ENCODE data around the gene KLHL41.

KLHL41 gene

GRCh38 chr2:169464882-169465281, 44.6 kb upstream of the KLHL41 start:
- TF ChIP-seq ZNF777 (tag by site-specific recombination; IDR thresholded peaks at IDR 0.05; ENCODE audit: borderline replicate concordance) (no peak), ZNF548 (tag by site-specific recombination; IDR thresholded peaks at IDR 0.05) (no peak), ZNF473 (tag by site-specific recombination; IDR thresholded peaks at IDR 0.05) (no peak)
- Histone ChIP-seq H3K27ac (ENCODE audit: extremely low read depth, low read depth, low read length) (no peak overlapping the region), H3K9me3 (ENCODE audit: control insufficient read depth, insufficient read depth, low read depth, low read length) (no peaks in the 10 kb centered on the region), H3K4me3 (ENCODE audit: low read depth, low read length) (no peak overlapping the region), H3K4me1 (ENCODE audit: control insufficient read depth, insufficient read depth, low read length) (peaks cover 2% of the 10 kb centered on the region; the same call in 1 of the 2 replicates), H3K36me3 (ENCODE audit: control insufficient read depth in 2 of 2, insufficient read depth in 1 of 2, low read length in 2 of 2) (no peaks in the 10 kb centered on the region)
- POLR2A ChIA-PET, result interaction anchor here (2.1 kb wide), 1 partner anchor 15 kb away, joined by 5 read pairs; the partner anchor contains the start of gene BBS5
- CTCF ChIA-PET, result interaction anchor here (0.6 to 2.0 kb wide), 2 partner anchors 12 to 16 kb away, joined by 3 to 7 read pairs; no protein-coding TSS in a partner anchor

GRCh38 chr2:169468841-169469240, 40.7 kb upstream of the KLHL41 start:
- TF ChIP-seq ZSCAN23 (tag by site-specific recombination; IDR thresholded peaks at IDR 0.05), result no peak
- no peak for TF ChIP-seq ZBTB49 (tag by site-specific recombination; IDR thresholded peaks at IDR 0.05; ENCODE audit: low read depth)
- TF ChIP-seq KLF16 (tag by site-specific recombination; IDR thresholded peaks at IDR 0.05), result no peak
- TF ChIP-seq ZFHX2 (tag by site-specific recombination; conservative IDR thresholded peaks at IDR 0.05), result no peak
- no peak for TF ChIP-seq ZSCAN18 (tag by site-specific recombination; IDR thresholded peaks at IDR 0.05)
- ChIA-PET CTCF (interaction anchor here (1.1 to 1.4 kb wide), 2 partner anchors 10 to 11 kb away, joined by 4 to 7 read pairs; partner anchors contain the start of gene BBS5), POLR2A (no interaction called here)

GRCh38 chr2:169469952-169470572, 39.4 kb upstream of the KLHL41 start:
- Histone ChIP-seq H3K4me3 (ENCODE audit: low read depth, low read length) (no peak overlapping the region), H3K4me1 (ENCODE audit: control insufficient read depth, insufficient read depth, low read length) (no peaks in the 10 kb centered on the region), H3K9me3 (ENCODE audit: control insufficient read depth, insufficient read depth, low read depth, low read length) (no peaks in the 10 kb centered on the region), H3K36me3 (ENCODE audit: control insufficient read depth in 2 of 2, insufficient read depth in 1 of 2, low read length in 2 of 2) (no peaks in the 10 kb centered on the region), H3K27ac (ENCODE audit: extremely low read depth, low read depth, low read length) (no peak overlapping the region)
- TF ChIP-seq ZNF449 (tag by site-specific recombination; IDR thresholded peaks at IDR 0.05), result no peak
- TF ChIP-seq ZNF146 (tag by site-specific recombination; IDR thresholded peaks at IDR 0.05), result peak; percentile 37; the same call in 1 of the 2 replicates
- POLR2A ChIA-PET, result no interaction called here
- CTCF ChIA-PET, result interaction anchor here (0.7 to 1.4 kb wide), 4 partner anchors 8 to 56 kb away, joined by 3 to 7 read pairs (median 4); partner anchors contain the start of gene BBS5

More at GRCh38 chr2:169468841-169469240, 40.7 kb upstream of the KLHL41 start:
- Histone ChIP-seq H3K27ac (ENCODE audit: extremely low read depth, low read depth, low read length) (no peak overlapping the region), H3K9me3 (ENCODE audit: control insufficient read depth, insufficient read depth, low read depth, low read length) (no peaks in the 10 kb centered on the region), H3K4me3 (ENCODE audit: low read depth, low read length) (no peak overlapping the region), H3K36me3 (ENCODE audit: control insufficient read depth in 2 of 2, insufficient read depth in 1 of 2, low read length in 2 of 2) (no peaks in the 10 kb centered on the region), H3K4me1 (ENCODE audit: control insufficient read depth, insufficient read depth, low read length) (peaks cover 2% of the 10 kb centered on the region; the same call in 1 of the 2 replicates)

- Histone ChIP-seq H3K9me3 (ENCODE audit: control insufficient read depth, insufficient read depth, low read depth, low read length) (no peaks in the 10 kb centered on the region), H3K36me3 (ENCODE audit: control insufficient read depth in 2 of 2, insufficient read depth in 1 of 2, low read length in 2 of 2) (no peaks in the 10 kb centered on the region), H3K4me1 (ENCODE audit: control insufficient read depth, insufficient read depth, low read length) (no peaks in the 10 kb centered on the region), H3K4me3 (ENCODE audit: low read depth, low read length) (no peak overlapping the region), H3K27ac (ENCODE audit: extremely low read depth, low read depth, low read length) (no peak overlapping the region)
- POLR2A ChIA-PET, result no interaction called here
- CTCF ChIA-PET, result interaction anchor here (1.0 kb wide), 1 partner anchor 9 kb away, joined by 3 read pairs; no protein-coding TSS in a partner anchor
- TF ChIP-seq ZNF792 (tag by site-specific recombination; IDR thresholded peaks at IDR 0.05), result no peak
- no peak for TF ChIP-seq ZNF514 (tag by site-specific recombination; IDR thresholded peaks at IDR 0.05)
- TF ChIP-seq ZBTB6 (tag by site-specific recombination; IDR thresholded peaks at IDR 0.05), result no peak
- no peak for TF ChIP-seq ZNF747 (tag by site-specific recombination; IDR thresholded peaks at IDR 0.05)
- no peak for TF ChIP-seq ZNF394 (tag by site-specific recombination; IDR thresholded peaks at IDR 0.05; ENCODE audit: borderline replicate concordance)
- no peak for TF ChIP-seq ZNF76 (tag by site-specific recombination; IDR thresholded peaks at IDR 0.05; ENCODE audit: borderline replicate concordance, low read depth)
- no peak for TF ChIP-seq ZNF776 (tag by site-specific recombination; IDR thresholded peaks at IDR 0.05; ENCODE audit: borderline replicate concordance)
Observed at GRCh38 chr2:169472249-169472648, 37.3 kb upstream of the KLHL41 start.
